K562 (cell line): ENCODE results near the gene BFSP1. TPM values are rescaled to one million over a fixed set of nuclear protein-coding genes. Genes with fewer than 3 reads are reported as not detected.

Source experiments
- L3MBTL2 ChIP-seq: fragments of 450-650 bp; IDR thresholded peaks from 2 replicates; pipeline ENCODE4 v1.6.1; 2016; ENCODE audit warnings: mild to moderate bottlenecking, moderate library complexity
- PURB ChIP-seq: sonication (generic); formaldehyde crosslinking; IDR thresholded peaks from 2 replicates; pipeline ENCODE4 v1.9.0; 2021; ENCODE audit warnings: low read depth, mild to moderate bottlenecking, missing genetic modification reagents
- STAG1 ChIP-seq: sonication (generic); formaldehyde crosslinking; IDR thresholded peaks from 2 replicates; pipeline ENCODE4 v1.5.0; 2020; ENCODE audit warnings: missing genetic modification reagents, borderline replicate concordance
- TEAD2 ChIP-seq: fragments of 450-650 bp; IDR thresholded peaks from 2 replicates; pipeline ENCODE4 v1.6.1; 2016; ENCODE audit warnings: missing genetic modification characterization, control low read depth, missing compliant biosample characterization
- VEZF1 ChIP-seq: fragments of 200-800 bp; sonication (Bioruptor generic); IDR thresholded peaks from 2 replicates; pipeline ENCODE4 v1.6.1; 2017; ENCODE audit warnings: missing genetic modification characterization, missing compliant biosample characterization
- ZNF311 ChIP-seq: fragments of 250-450 bp; sonication (Bioruptor Pico); IDR thresholded peaks from 2 replicates; pipeline ENCODE4 v1.4.0; 2020; ENCODE audit warnings: mild to moderate bottlenecking, moderate library complexity
- polyA plus RNA-seq, 8 experiments: library from polyadenylated mRNA; depleted of rRNA in 4 of 8; stranded (reverse) in 5 of 8; unstranded in 3 of 8; fragments of >200 nt; fragmentation: Nextera tagmentation in 2 of 8; fragmentation: Illumina TruSeq in 1 of 8; extraction: Ambion mirVana in 2 of 8; extraction: Trizol in 1 of 8; gene quantifications; 2 replicates each; pipeline versions ENCODE4 v1.2.1 to v1.2.3, GENCODE V29; 2011 to 2014; ENCODE audit warnings: inconsistent platforms in 1 of 8, missing spikeins in 1 of 8
- total RNA-seq, 7 experiments: library from RNA; depleted of rRNA in 6 of 7; stranded (reverse); fragments of >200 nt in 6 of 7; fragmentation: Illumina TruSeq in 2 of 7; extraction: Trizol in 2 of 7; gene quantifications; 2 replicates each; pipeline versions ENCODE4 v1.2.1 to v1.2.3, GENCODE V29; 2011 to 2021; ENCODE audit warnings: low replicate concordance in 1 of 7
- TF ChIP-seq, protein P1 (sequence below): fragments of 450-650 bp; IDR thresholded peaks from 2 replicates; pipeline ENCODE4 v1.6.1; 2016; ENCODE audit warnings: mild to moderate bottlenecking, moderate library complexity
- TF ChIP-seq, protein P2 (sequence below): fragments of 250-450 bp; sonication (Bioruptor Pico); IDR thresholded peaks from 2 replicates; pipeline ENCODE4 v1.4.0; 2020; ENCODE audit warnings: mild to moderate bottlenecking, moderate library complexity, borderline replicate concordance

BFSP1 gene
- total and polyA plus RNA-seq, 9 of the 15 experiments (the other 6 are each of a cell fraction or from before 2014, with no cell fraction given) = 0.09 to 0.86 (median 0.40) TPM

DNA sequence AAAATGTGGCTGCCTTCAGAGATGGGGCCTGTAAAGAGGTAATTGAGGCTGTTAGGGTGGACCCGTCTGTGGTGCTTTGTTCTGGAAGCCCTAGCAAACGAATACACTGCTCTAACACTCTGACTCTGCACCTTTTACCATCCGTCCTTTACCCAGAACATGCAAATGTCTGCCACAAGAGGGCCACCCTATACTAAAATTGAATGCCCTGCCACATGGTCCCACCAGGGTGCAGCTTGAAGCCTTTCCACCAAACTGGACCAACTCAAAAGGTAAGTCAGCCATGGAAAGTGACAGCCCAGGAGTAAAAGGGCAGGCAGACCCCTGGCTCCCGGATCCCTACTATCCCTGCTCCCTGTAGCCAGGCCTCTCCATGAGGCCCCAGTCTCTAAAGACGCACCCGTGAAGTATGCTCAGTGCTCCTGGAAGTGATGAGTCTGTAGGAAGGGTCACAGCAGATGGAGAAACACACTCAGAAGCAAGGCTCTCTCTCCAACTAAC lies 5.8 kb upstream of the BFSP1 start (continued):
- TF ChIP-seq, protein P1, sequence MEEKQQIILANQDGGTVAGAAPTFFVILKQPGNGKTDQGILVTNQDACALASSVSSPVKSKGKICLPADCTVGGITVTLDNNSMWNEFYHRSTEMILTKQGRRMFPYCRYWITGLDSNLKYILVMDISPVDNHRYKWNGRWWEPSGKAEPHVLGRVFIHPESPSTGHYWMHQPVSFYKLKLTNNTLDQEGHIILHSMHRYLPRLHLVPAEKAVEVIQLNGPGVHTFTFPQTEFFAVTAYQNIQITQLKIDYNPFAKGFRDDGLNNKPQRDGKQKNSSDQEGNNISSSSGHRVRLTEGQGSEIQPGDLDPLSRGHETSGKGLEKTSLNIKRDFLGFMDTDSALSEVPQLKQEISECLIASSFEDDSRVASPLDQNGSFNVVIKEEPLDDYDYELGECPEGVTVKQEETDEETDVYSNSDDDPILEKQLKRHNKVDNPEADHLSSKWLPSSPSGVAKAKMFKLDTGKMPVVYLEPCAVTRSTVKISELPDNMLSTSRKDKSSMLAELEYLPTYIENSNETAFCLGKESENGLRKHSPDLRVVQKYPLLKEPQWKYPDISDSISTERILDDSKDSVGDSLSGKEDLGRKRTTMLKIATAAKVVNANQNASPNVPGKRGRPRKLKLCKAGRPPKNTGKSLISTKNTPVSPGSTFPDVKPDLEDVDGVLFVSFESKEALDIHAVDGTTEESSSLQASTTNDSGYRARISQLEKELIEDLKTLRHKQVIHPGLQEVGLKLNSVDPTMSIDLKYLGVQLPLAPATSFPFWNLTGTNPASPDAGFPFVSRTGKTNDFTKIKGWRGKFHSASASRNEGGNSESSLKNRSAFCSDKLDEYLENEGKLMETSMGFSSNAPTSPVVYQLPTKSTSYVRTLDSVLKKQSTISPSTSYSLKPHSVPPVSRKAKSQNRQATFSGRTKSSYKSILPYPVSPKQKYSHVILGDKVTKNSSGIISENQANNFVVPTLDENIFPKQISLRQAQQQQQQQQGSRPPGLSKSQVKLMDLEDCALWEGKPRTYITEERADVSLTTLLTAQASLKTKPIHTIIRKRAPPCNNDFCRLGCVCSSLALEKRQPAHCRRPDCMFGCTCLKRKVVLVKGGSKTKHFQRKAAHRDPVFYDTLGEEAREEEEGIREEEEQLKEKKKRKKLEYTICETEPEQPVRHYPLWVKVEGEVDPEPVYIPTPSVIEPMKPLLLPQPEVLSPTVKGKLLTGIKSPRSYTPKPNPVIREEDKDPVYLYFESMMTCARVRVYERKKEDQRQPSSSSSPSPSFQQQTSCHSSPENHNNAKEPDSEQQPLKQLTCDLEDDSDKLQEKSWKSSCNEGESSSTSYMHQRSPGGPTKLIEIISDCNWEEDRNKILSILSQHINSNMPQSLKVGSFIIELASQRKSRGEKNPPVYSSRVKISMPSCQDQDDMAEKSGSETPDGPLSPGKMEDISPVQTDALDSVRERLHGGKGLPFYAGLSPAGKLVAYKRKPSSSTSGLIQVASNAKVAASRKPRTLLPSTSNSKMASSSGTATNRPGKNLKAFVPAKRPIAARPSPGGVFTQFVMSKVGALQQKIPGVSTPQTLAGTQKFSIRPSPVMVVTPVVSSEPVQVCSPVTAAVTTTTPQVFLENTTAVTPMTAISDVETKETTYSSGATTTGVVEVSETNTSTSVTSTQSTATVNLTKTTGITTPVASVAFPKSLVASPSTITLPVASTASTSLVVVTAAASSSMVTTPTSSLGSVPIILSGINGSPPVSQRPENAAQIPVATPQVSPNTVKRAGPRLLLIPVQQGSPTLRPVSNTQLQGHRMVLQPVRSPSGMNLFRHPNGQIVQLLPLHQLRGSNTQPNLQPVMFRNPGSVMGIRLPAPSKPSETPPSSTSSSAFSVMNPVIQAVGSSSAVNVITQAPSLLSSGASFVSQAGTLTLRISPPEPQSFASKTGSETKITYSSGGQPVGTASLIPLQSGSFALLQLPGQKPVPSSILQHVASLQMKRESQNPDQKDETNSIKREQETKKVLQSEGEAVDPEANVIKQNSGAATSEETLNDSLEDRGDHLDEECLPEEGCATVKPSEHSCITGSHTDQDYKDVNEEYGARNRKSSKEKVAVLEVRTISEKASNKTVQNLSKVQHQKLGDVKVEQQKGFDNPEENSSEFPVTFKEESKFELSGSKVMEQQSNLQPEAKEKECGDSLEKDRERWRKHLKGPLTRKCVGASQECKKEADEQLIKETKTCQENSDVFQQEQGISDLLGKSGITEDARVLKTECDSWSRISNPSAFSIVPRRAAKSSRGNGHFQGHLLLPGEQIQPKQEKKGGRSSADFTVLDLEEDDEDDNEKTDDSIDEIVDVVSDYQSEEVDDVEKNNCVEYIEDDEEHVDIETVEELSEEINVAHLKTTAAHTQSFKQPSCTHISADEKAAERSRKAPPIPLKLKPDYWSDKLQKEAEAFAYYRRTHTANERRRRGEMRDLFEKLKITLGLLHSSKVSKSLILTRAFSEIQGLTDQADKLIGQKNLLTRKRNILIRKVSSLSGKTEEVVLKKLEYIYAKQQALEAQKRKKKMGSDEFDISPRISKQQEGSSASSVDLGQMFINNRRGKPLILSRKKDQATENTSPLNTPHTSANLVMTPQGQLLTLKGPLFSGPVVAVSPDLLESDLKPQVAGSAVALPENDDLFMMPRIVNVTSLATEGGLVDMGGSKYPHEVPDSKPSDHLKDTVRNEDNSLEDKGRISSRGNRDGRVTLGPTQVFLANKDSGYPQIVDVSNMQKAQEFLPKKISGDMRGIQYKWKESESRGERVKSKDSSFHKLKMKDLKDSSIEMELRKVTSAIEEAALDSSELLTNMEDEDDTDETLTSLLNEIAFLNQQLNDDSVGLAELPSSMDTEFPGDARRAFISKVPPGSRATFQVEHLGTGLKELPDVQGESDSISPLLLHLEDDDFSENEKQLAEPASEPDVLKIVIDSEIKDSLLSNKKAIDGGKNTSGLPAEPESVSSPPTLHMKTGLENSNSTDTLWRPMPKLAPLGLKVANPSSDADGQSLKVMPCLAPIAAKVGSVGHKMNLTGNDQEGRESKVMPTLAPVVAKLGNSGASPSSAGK = peak; percentile 34; the same call in 1 of the 2 replicates
- no peak for TF ChIP-seq VEZF1 (CRISPR knock-in tag)
- peak; percentile 82 for TF ChIP-seq L3MBTL2
- TF ChIP-seq, protein P2, sequence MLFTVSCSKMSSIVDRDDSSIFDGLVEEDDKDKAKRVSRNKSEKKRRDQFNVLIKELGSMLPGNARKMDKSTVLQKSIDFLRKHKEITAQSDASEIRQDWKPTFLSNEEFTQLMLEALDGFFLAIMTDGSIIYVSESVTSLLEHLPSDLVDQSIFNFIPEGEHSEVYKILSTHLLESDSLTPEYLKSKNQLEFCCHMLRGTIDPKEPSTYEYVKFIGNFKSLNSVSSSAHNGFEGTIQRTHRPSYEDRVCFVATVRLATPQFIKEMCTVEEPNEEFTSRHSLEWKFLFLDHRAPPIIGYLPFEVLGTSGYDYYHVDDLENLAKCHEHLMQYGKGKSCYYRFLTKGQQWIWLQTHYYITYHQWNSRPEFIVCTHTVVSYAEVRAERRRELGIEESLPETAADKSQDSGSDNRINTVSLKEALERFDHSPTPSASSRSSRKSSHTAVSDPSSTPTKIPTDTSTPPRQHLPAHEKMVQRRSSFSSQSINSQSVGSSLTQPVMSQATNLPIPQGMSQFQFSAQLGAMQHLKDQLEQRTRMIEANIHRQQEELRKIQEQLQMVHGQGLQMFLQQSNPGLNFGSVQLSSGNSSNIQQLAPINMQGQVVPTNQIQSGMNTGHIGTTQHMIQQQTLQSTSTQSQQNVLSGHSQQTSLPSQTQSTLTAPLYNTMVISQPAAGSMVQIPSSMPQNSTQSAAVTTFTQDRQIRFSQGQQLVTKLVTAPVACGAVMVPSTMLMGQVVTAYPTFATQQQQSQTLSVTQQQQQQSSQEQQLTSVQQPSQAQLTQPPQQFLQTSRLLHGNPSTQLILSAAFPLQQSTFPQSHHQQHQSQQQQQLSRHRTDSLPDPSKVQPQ = no peak
- TF ChIP-seq STAG1 = peak; percentile 55; the same call in 1 of the 2 replicates
- no peak for TF ChIP-seq PURB (CRISPR knock-in tag)
- no peak for TF ChIP-seq ZNF311 (CRISPR knock-in tag)
- peak; percentile 63; the same call in 1 of the 2 replicates for TF ChIP-seq TEAD2 (tag)
